Ishikawa (cell line): ENCODE results near the gene BFSP2.

Experiments used
- CEBPB ChIP-seq: IDR thresholded peaks from 2 replicates; pipeline ENCODE4 v1.6.1; 2012
- CREB1 ChIP-seq: IDR thresholded peaks from 2 replicates; pipeline ENCODE4 v1.6.1; 2012; ENCODE audit warnings: low read depth
- EGR1 ChIP-seq: IDR thresholded peaks from 2 replicates; pipeline ENCODE4 v1.6.1; 2012
- EP300 ChIP-seq: IDR thresholded peaks from 2 replicates; pipeline ENCODE4 v1.6.1; 2012; ENCODE audit warnings: borderline replicate concordance
- FOXM1 ChIP-seq: IDR thresholded peaks from 2 replicates; pipeline ENCODE4 v1.6.1; 2012; ENCODE audit warnings: low read depth, borderline replicate concordance
- MAX ChIP-seq: IDR thresholded peaks from 2 replicates; pipeline ENCODE4 v1.6.1; 2012
- NFIC ChIP-seq: IDR thresholded peaks from 2 replicates; pipeline ENCODE4 v1.6.1; 2012
- RAD21 ChIP-seq: IDR thresholded peaks from 2 replicates; pipeline ENCODE4 v1.6.1; 2012; ENCODE audit warnings: low read depth
- REST ChIP-seq: IDR thresholded peaks from 2 replicates; pipeline ENCODE4 v1.6.1; 2012; ENCODE audit warnings: low read depth, mild to moderate bottlenecking
- TAF1 ChIP-seq: IDR thresholded peaks from 2 replicates; pipeline ENCODE4 v1.6.1; 2012; ENCODE audit warnings: low read depth, mild to moderate bottlenecking
- TCF12 ChIP-seq: IDR thresholded peaks from 2 replicates; pipeline ENCODE4 v1.6.1; 2012; ENCODE audit warnings: low read depth
- TEAD4 ChIP-seq: IDR thresholded peaks from 2 replicates; pipeline ENCODE4 v1.6.1; 2012
- USF1 ChIP-seq: IDR thresholded peaks from 2 replicates; pipeline ENCODE4 v1.6.1; 2012
- YY1 ChIP-seq: IDR thresholded peaks from 2 replicates; pipeline ENCODE4 v1.6.1; 2012; ENCODE audit warnings: low read depth
- ZBTB7A ChIP-seq: IDR thresholded peaks from 2 replicates; pipeline ENCODE4 v1.6.1; 2012; ENCODE audit warnings: low read depth

Gene BFSP2

GRCh38 chr3:133492159-133492741, 92.4 kb downstream of the BFSP2 start:
- TF ChIP-seq EGR1 (no peak), CEBPB (no peak), ZBTB7A (no peak), TAF1 (no peak), MAX (no peak)

- TF ChIP-seq FOXM1 (no peak), ZBTB7A (no peak), EP300 (no peak), USF1 (no peak), NFIC (no peak), CEBPB (no peak), MAX (no peak), REST (no peak), CREB1 (no peak), TEAD4 (no peak), EGR1 (no peak), YY1 (no peak), RAD21 (no peak; the same call in 1 of the 2 replicates), TCF12 (no peak), TAF1 (no peak)
These were observed 94.6 kb downstream of the BFSP2 start for GRCh38 chr3:133494469-133494868.

GRCh38 chr3:133503409-133503808, 103.6 kb downstream of the BFSP2 start:
- TF ChIP-seq MAX (no peak), REST (no peak), RAD21 (no peak), FOXM1 (no peak), NFIC (no peak), EGR1 (no peak)

GRCh38 chr3:133504736-133505135, 104.9 kb downstream of the BFSP2 start:
- TF ChIP-seq ZBTB7A, result no peak

GRCh38 chr3:133505813-133506212, 106.0 kb downstream of the BFSP2 start:
- TF ChIP-seq CREB1 (no peak), TCF12 (no peak), CEBPB (no peak), USF1 (no peak)

GRCh38 chr3:133506215-133506901, 106.5 kb downstream of the BFSP2 start:
- TF ChIP-seq ZBTB7A (no peak), EP300 (no peak), TCF12 (no peak), CREB1 (no peak), REST (no peak), CEBPB (no peak), USF1 (no peak), FOXM1 (no peak), RAD21 (no peak), TAF1 (no peak), NFIC (no peak), MAX (no peak), TEAD4 (no peak), YY1 (no peak), EGR1 (no peak)
